Measurements from ENCODE around the gene AGPS.

AGPS gene

GRCh38 chr2:177554365-177554764 lies 161.8 kb downstream of the AGPS start:
- DNase-seq = no peak

DNA sequence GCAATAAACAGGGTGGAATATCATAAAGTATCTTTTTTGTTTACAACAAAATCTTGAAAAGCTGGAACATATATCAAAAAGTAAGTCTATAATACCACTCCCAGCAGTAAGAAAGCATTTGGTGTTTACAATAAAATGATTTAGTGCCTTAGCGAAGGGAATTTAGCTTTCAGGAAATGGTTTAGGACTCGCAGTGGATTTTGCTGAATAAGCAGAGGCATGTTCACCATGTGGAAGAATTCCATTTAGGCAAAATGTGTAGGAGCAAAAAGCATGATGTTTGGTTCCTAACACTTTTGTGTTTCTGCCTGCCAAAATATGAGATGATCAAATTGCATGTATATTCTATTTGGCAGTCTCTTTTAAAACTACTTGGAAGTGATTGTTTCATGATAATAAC lies 163.6 kb downstream of the AGPS start:
- DNase-seq = no peak

DNA sequence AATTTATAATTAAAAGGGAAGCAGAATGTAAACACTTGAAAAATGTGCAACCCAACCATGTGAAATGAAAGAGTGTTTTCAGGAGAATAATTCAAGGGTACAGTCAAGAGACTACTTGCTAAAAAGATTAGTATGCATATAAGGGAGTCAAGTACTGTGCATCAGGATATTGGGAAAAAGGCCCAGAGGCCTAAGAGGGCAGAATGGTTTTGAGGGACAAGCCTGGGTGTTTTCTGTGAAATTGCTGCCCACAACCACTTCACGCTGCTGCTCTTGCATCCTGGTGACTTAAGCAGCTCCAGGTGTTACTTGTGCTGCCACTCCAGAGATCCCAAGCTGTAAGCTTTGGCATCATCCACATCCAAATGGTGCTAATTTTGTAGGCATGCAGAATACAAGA lies 165.2 kb downstream of the AGPS start:
- DNase-seq = no peak

DNA sequence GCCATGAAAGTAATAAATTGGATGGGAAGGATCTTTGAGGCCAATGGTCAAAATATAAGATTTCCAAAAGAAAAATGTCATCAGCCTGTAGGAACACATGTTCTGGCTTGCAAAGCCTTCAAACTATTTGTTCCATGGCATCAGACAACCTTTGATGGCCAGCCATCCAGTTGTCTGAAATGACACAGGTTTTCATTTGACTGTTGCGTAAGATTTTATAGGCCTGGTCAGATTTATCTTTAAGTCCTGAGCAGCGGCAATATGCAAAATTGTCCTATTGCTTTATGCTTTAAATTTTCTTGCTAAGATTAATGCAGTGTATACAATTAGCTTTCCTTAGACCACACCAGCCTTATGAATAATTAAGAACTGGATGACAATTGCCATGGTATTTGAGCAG lies 167.1 kb downstream of the AGPS start:
- DNase-seq = no peak

DNA sequence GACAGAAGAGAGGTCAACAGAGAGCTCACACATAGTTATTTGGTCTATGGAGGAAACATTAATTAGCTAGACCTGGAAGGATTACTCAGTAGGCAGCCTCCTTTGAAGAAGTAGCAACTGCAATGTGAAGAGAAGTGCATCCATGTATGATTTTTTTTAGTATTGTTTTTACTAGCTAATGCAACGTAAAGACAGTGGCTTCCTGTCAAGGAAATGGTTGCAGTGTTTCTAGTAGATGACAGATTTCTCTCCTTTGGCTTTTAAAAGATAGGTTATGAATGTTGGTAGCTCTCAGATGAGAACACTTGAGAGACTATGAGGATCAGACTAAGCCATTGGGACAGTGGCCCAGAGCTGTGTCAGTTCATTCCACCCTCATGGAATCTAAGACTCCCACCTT lies 175.8 kb downstream of the AGPS start:
- no peak for DNase-seq

- no peak for DNase-seq
Measured at GRCh38 chr2:177568893-177569292, 176.3 kb downstream of the AGPS start.

DNA sequence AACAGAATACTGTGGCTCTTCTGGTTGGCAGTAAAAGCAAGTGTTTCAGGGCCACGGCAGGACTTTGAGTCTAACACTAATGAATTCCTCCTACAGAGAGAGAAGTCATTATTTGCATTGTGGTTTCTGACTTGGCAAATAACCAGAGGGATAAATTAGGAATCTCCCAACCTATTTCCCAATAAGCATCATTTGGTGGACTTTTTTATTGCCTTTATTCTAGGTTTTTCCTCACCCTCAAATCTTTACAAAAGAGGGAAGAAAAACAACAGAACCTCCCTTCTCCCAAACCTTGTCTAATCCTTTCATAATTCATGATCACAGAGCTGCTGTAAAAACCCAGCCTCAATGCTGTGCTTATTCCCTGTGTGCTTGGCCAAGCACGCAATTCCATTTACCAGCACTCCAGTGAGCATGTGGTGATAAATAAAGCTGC lies 179.7 kb downstream of the AGPS start:
- no peak for DNase-seq

- no peak for DNase-seq
Measured at GRCh38 chr2:177573120-177573519, 180.5 kb downstream of the AGPS start.

GRCh38 chr2:177574356-177574755 lies 181.8 kb downstream of the AGPS start:
- DNase-seq = no peak

- no peak for DNase-seq
Measured at GRCh38 chr2:177575358-177575757, 182.8 kb downstream of the AGPS start.

DNA sequence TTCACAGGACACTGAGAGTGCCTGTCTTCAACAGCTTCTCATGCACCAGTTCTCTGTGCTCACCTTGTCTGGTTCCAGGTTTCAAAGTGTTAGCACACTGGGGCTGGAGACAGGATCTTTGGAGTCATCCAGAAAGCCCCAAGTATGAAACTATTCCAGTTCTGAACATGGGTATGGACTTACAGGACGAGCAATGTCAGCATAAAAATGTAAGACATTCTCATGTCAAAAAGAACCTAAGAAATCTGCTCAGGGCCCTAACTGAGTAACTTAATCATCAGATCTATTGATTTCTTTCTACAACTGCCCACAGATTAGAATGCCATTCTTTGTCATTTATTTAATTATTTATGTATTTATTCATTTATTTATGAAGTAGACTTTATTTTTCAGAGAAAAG lies 184.5 kb downstream of the AGPS start:
- no peak for DNase-seq

- no peak for DNase-seq
Measured at GRCh38 chr2:177578454-177578853, 185.9 kb downstream of the AGPS start.

GRCh38 chr2:177579486-177580036 lies 187.0 kb downstream of the AGPS start:
- DNase-seq = no peak

GRCh38 chr2:177582000-177582399 lies 189.4 kb downstream of the AGPS start:
- DNase-seq = no peak

- no peak for DNase-seq
Measured at GRCh38 chr2:177584030-177584692, 191.6 kb downstream of the AGPS start.

- DNase-seq = no peak
Measured at GRCh38 chr2:177585234-177585863, 192.8 kb downstream of the AGPS start.

GRCh38 chr2:177586154-177586553 lies 193.6 kb downstream of the AGPS start:
- no peak for DNase-seq

GRCh38 chr2:177587371-177587770 lies 194.8 kb downstream of the AGPS start:
- no peak for DNase-seq

DNA sequence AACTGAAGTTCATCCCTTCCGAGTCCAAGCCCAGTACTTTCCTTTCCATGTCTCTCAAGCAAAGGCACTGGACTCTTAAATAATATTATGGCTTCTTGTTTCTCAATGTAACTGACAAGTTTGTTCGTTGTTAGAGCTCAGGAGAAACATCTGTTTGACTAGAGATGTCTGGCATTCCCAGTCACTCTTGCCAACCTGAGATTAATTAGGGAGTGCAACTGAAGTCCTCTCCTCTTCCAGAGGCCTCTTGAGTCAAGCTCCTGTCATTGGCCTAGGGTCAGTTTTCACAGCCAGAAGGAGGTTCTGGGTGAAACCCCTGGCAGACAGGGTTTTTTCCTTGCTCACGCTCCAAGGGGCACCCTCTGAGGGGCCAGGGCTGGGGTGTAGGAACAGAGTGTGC lies 196.1 kb downstream of the AGPS start:
- DNase-seq = no peak

DNA sequence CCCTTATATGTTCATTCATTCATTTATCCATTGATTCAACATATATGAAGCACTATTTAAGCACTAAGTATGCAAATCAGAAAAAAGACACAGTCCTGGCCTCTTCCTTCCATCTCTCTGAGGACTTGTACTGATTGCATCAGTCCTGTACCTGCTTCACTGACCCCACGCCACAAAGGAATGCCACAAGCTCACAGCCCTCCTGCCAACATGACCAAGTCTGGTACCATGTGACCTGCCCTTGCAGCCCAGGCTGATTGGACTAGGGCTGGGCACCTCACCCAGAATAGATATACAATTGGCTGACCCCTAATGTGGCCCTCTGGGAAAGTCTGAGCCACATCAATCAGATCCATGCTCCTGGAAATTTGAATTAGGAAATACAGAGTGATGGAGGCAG lies 196.6 kb downstream of the AGPS start:
- DNase-seq = no peak

- no peak for DNase-seq
Measured at GRCh38 chr2:177592397-177592796, 199.8 kb downstream of the AGPS start.

GRCh38 chr2:177592945-177593344 lies 200.4 kb downstream of the AGPS start:
- no peak for DNase-seq

- DNase-seq = no peak
Measured at GRCh38 chr2:177593402-177593801, 200.8 kb downstream of the AGPS start.
